OCI-LY7 (cell line): Measurements from ENCODE around the gene CNPY2. TPM values are rescaled to one million over a fixed set of nuclear protein-coding genes. Genes with fewer than 3 reads are reported as not detected.
"Not testable (repeated sequence)": the region's sequence is repeated elsewhere in the genome, so short reads cannot be mapped to it uniquely, and the experiment has no call there.

Experiments used
- BruUV-seq: library from RNA; stranded (reverse); fragments of 400-500 nt; replicated peaks from 2 replicates; lab custom pipeline; 2021; lab: Mats Ljungman, UMichigan
- CTCF ChIA-PET: fragments of 300-600 bp; sonication (Branson Sonifier 250); formaldehyde crosslinking; loops from one replicate; lab custom pipeline; 2022; ENCODE audit warnings: antibody characterized with exemption; ENCODE audit not compliant: unreplicated experiment; lab: Charles Lee
- POLR2A ChIA-PET: fragments of 300-600 bp; sonication (Branson Sonifier 250); formaldehyde crosslinking; loops from one replicate; lab custom pipeline; 2022; ENCODE audit warnings: antibody characterized with exemption; lab: Charles Lee
- DNase-seq: peaks from one replicate; pipeline ENCODE4 v3.0.0-alpha.2; 2015; ENCODE audit warnings: low spot score
- H2AFZ ChIP-seq: fragments of 200-600 bp; sonication (generic), shearing (Covaris generic); 2 replicates; pipeline ENCODE4 v1.6.1; 2014; ENCODE audit warnings: mild to moderate bottlenecking, antibody characterized with exemption, low read length, moderate library complexity
- H3K27ac ChIP-seq: fragments of 200-600 bp; sonication (generic); 2 replicates; pipeline ENCODE4 v1.5.1; 2014; ENCODE audit warnings: mixed run types, low read depth, mild to moderate bottlenecking, moderate library complexity, low read length, inconsistent platforms; ENCODE audit not compliant: poor library complexity, severe bottlenecking
- H3K36me3 ChIP-seq: fragments of 200-600 bp; sonication (generic); 2 replicates; pipeline ENCODE4 v1.6.1; 2014; ENCODE audit warnings: mild to moderate bottlenecking, antibody characterized with exemption, low read length, moderate library complexity, mixed read lengths; ENCODE audit not compliant: insufficient read depth
- H3K4me1 ChIP-seq: fragments of 200-600 bp; sonication (generic); 2 replicates; pipeline ENCODE4 v1.5.1; 2014; ENCODE audit warnings: mild to moderate bottlenecking, low read length; ENCODE audit not compliant: insufficient read depth, poor library complexity, severe bottlenecking
- H3K4me2 ChIP-seq: fragments of 200-600 bp; sonication (generic); 2 replicates; pipeline ENCODE4 v1.6.1; 2014; ENCODE audit warnings: mild to moderate bottlenecking, low read length
- H3K4me3 ChIP-seq: fragments of 200-600 bp; sonication (generic); 2 replicates; pipeline ENCODE4 v1.5.1; 2014; ENCODE audit warnings: mild to moderate bottlenecking, low read depth, low read length; ENCODE audit not compliant: poor library complexity, severe bottlenecking
- H3K79me2 ChIP-seq: fragments of 200-600 bp; sonication (generic); 2 replicates; pipeline ENCODE4 v1.6.1; 2016; ENCODE audit warnings: low read depth, mild to moderate bottlenecking, low read length, moderate library complexity, mixed read lengths; ENCODE audit not compliant: insufficient read depth
- H3K9me2 ChIP-seq: fragments of 200-600 bp; sonication (generic); 2 replicates; pipeline ENCODE4 v1.6.1; 2016; ENCODE audit warnings: mild to moderate bottlenecking, low read length, mixed read lengths; ENCODE audit not compliant: insufficient read depth
- H3K9me3 ChIP-seq: fragments of 200-600 bp; sonication (generic); 2 replicates; pipeline ENCODE4 v1.6.1; 2014; ENCODE audit warnings: mild to moderate bottlenecking, mixed run types, low read length, mixed read lengths
- H4K20me1 ChIP-seq: fragments of 200-600 bp; sonication (generic); 2 replicates; pipeline ENCODE4 v1.6.1; 2014; ENCODE audit warnings: mild to moderate bottlenecking, antibody characterized with exemption, low read length, moderate library complexity, mixed read lengths; ENCODE audit not compliant: insufficient read depth
- EZH2phosphoT487 ChIP-seq: fragments of 200-600 bp; sonication (generic); IDR thresholded peaks from 2 replicates; pipeline ENCODE4 v1.6.1; 2018; ENCODE audit warnings: low read depth, borderline replicate concordance, mild to moderate bottlenecking, mixed run types, antibody characterized with exemption, low read length, moderate library complexity, mixed read lengths
- intact Hi-C: fragments of 100-400 bp; cut with micrococcal nuclease; formaldehyde crosslinking; loops from one replicate; pipeline ENCODE4 v1.10.0; 2022; ENCODE audit not compliant: unreplicated experiment
- total RNA-seq, 2 experiments: library from RNA; depleted of rRNA in 1 of 2; stranded (reverse); fragments of >200 nt in 1 of 2; shearing (Covaris generic) in 1 of 2; gene quantifications; 2 replicates each; pipeline ENCODE4 v1.2.3, GENCODE V29; 2014 to 2022
- TF ChIP-seq, protein P1 (sequence below): fragments of 200-600 bp; sonication (generic); conservative IDR thresholded peaks from 2 replicates; pipeline ENCODE4 v1.5.1; 2014; ENCODE audit warnings: mild to moderate bottlenecking, antibody characterized with exemption, low read length, moderate library complexity, mixed read lengths

The CNPY2 gene
- total RNA-seq, 2 experiments from 2014 or later, result 75.5 to 85.5 TPM

- H3K4me1 ChIP-seq, result no peaks in the 10 kb centered on the region
- no peaks in the 10 kb centered on the region for H3K9me2 ChIP-seq
- no TSS peak for BruUV-seq
- H2AFZ ChIP-seq, result no peak overlapping the region
- ChIA-PET CTCF (interaction anchor here (0.5 kb wide), 1 partner anchor 246 kb away, joined by 8 read pairs; no protein-coding TSS in a partner anchor), POLR2A (interaction anchor here (0.6 to 1.4 kb wide), 3 partner anchors 33 to 130 kb away, joined by 3 to 5 read pairs (median 4); partner anchors contain the start of gene STAT2)
- H3K9me3 ChIP-seq, result no peaks in the 10 kb centered on the region
- H4K20me1 ChIP-seq, result no peaks in the 10 kb centered on the region
- H3K4me2 ChIP-seq, result no peak overlapping the region
- intact Hi-C loops, result no loop called here
- H3K36me3 ChIP-seq, result peaks cover 50% of the 10 kb centered on the region; the same call in 1 of the 2 replicates
- H3K27ac ChIP-seq, result no peak overlapping the region
- no peak overlapping the region for H3K4me3 ChIP-seq
- no peaks in the 10 kb centered on the region for H3K79me2 ChIP-seq
- no peak for TF ChIP-seq EZH2phosphoT487
- no peak for DNase-seq
Measured at GRCh38 chr12:56326533-56326932, 10.7 kb upstream of the CNPY2 start.

- intact Hi-C loops, result no loop called here
- TF ChIP-seq EZH2phosphoT487, result no peak
- TF ChIP-seq, protein P1, sequence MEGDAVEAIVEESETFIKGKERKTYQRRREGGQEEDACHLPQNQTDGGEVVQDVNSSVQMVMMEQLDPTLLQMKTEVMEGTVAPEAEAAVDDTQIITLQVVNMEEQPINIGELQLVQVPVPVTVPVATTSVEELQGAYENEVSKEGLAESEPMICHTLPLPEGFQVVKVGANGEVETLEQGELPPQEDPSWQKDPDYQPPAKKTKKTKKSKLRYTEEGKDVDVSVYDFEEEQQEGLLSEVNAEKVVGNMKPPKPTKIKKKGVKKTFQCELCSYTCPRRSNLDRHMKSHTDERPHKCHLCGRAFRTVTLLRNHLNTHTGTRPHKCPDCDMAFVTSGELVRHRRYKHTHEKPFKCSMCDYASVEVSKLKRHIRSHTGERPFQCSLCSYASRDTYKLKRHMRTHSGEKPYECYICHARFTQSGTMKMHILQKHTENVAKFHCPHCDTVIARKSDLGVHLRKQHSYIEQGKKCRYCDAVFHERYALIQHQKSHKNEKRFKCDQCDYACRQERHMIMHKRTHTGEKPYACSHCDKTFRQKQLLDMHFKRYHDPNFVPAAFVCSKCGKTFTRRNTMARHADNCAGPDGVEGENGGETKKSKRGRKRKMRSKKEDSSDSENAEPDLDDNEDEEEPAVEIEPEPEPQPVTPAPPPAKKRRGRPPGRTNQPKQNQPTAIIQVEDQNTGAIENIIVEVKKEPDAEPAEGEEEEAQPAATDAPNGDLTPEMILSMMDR, result no peak
- Histone ChIP-seq H3K9me3 (no peaks in the 10 kb centered on the region), H3K36me3 (peaks cover 50% of the 10 kb centered on the region; the same call in 1 of the 2 replicates), H3K4me3 (no peak overlapping the region), H3K79me2 (no peaks in the 10 kb centered on the region), H3K9me2 (no peaks in the 10 kb centered on the region), H2AFZ (no peak overlapping the region), H3K27ac (no peak overlapping the region), H4K20me1 (no peaks in the 10 kb centered on the region), H3K4me1 (no peaks in the 10 kb centered on the region), H3K4me2 (no peak overlapping the region)
- no peak for DNase-seq
- POLR2A ChIA-PET, result interaction anchor here (0.6 to 1.6 kb wide), 3 partner anchors 10 to 131 kb away, joined by 3 to 7 read pairs (median 5); partner anchors contain the start of gene CNPY2
- BruUV-seq, result no TSS peak
- CTCF ChIA-PET, result no interaction called here
Measured at GRCh38 chr12:56326126-56326525, 10.3 kb upstream of the CNPY2 start.

GRCh38 chr12:56324206-56324605 lies 8.4 kb upstream of the CNPY2 start:
- CTCF ChIA-PET, result no interaction called here
- no peaks in the 10 kb centered on the region for H3K9me2 ChIP-seq
- no peaks in the 10 kb centered on the region for H4K20me1 ChIP-seq
- H3K27ac ChIP-seq, result no peak overlapping the region
- H3K36me3 ChIP-seq, result peaks cover 59% of the 10 kb centered on the region
- no peak overlapping the region for H2AFZ ChIP-seq
- TF ChIP-seq, protein P1, result no peak
- TF ChIP-seq EZH2phosphoT487, result no peak
- BruUV-seq, result no TSS peak
- no peaks in the 10 kb centered on the region for H3K4me1 ChIP-seq
- DNase-seq, result no peak
- H3K79me2 ChIP-seq, result no peaks in the 10 kb centered on the region
- H3K4me3 ChIP-seq, result no peak overlapping the region
- H3K9me3 ChIP-seq, result no peaks in the 10 kb centered on the region
- POLR2A ChIA-PET, result no interaction called here
- H3K4me2 ChIP-seq, result no peak overlapping the region
- intact Hi-C loops, result no loop called here

- H3K9me3 ChIP-seq, H3K27ac ChIP-seq, CTCF ChIA-PET, H3K4me1 ChIP-seq, H4K20me1 ChIP-seq, DNase-seq, H3K9me2 ChIP-seq, intact Hi-C loops, BruUV-seq, H3K4me2 ChIP-seq, H3K79me2 ChIP-seq, H2AFZ ChIP-seq, H3K4me3 ChIP-seq: not testable (repeated sequence)
- peaks cover 59% of the 10 kb centered on the region for H3K36me3 ChIP-seq
- POLR2A ChIA-PET, result interaction anchor here (0.6 to 0.7 kb wide), 3 partner anchors 39 to 163 kb away, joined by 3 to 4 read pairs (median 3); partner anchors contain the start of gene STAT2
Measured at GRCh38 chr12:56321610-56322009, 5.8 kb upstream of the CNPY2 start.
